ENCODE measurements around the gene EXTL2.

GRCh38 chr1:100909018-100909417 lies 14.4 kb upstream of the EXTL2 start:
- TF ChIP-seq CTCF (IDR thresholded peaks at IDR 0.05 in 2 of 3, conservative IDR thresholded peaks at IDR 0.05 in 1 of 3; ENCODE audit: borderline replicate concordance in 1 of 3, insufficient read depth in 1 of 3, low read depth in 2 of 3, low read length in 2 of 3) (no peak), ZNF274 (IDR thresholded peaks at IDR 0.05; ENCODE audit: low read depth, low read length) (no peak), REST (IDR thresholded peaks at IDR 0.05; ENCODE audit: low read depth) (no peak), MAX (IDR thresholded peaks at IDR 0.05) (no peak), SP1 (IDR thresholded peaks at IDR 0.05; ENCODE audit: low read depth) (no peak), EZH2 (IDR thresholded peaks at IDR 0.05) (no peak), YY1 (IDR thresholded peaks at IDR 0.05; ENCODE audit: extremely low read depth, insufficient replicate concordance, low read depth, low read length) (no peak), SRF (IDR thresholded peaks at IDR 0.05; ENCODE audit: low read depth) (no peak), CBX3 (IDR thresholded peaks at IDR 0.05; ENCODE audit: low read depth) (no peak), EZH2phosphoT487 (IDR thresholded peaks at IDR 0.05; ENCODE audit: borderline replicate concordance) (no peak), ZBTB33 (IDR thresholded peaks at IDR 0.05; ENCODE audit: extremely low read depth, insufficient replicate concordance, low read length) (no peak), JUND (IDR thresholded peaks at IDR 0.05) (no peak), RAD21 (IDR thresholded peaks at IDR 0.05; ENCODE audit: low read depth) (no peak), POLR2A (IDR thresholded peaks at IDR 0.05; ENCODE audit: borderline replicate concordance, extremely low read depth, insufficient read depth, insufficient read length) (no peak)
